Measurements from ENCODE around the gene NRL.
"Not testable (repeated sequence)": the region's sequence is repeated elsewhere in the genome, so short reads cannot be mapped to it uniquely, and the experiment has no call there.

Gene NRL

GRCh38 chr14:24036169-24036962 lies 78.4 kb downstream of the NRL start:
- DNase-seq (ENCODE audit: low spot score in 2 of 2): peak; percentile 48 to 80
- H3K4me1 Mint-ChIP-seq: peaks cover 13% of the 10 kb centered on the region

DNA sequence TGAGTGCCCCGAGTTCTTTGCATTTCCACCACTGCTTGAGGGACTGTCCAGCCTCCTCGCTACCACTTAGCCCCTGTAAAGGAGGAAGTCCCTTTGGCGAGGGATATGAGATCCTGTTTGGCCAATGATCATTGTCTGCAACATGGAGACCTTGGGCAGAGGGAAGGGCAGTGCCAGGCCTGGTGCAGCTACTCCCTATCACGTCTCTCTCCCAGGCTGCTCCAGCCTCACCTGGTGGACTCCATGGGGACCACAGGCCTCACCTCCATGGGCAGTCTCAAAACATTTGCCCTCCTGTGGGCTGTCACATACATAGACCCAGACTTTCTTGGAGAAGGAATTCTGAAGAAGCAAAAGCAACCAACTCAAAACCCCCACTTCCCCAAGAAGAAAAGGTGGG lies 79.0 kb downstream of the NRL start:
- peaks cover 13% of the 10 kb centered on the region for H3K4me1 Mint-ChIP-seq
- peak overlapping the region; percentile 90 for H3K27ac Mint-ChIP-seq
- H3K36me3 Mint-ChIP-seq; H3K9me3 Mint-ChIP-seq; ATAC-seq; DNase-seq (ENCODE audit: low spot score in 2 of 2): not testable (repeated sequence)
- H3K4me3 Mint-ChIP-seq: peak overlapping the region; percentile 88

More at GRCh38 chr14:24036169-24036962, 78.4 kb downstream of the NRL start:
- H3K27ac Mint-ChIP-seq: peak overlapping the region; percentile 90
- peaks cover 3% of the 10 kb centered on the region for H3K9me3 Mint-ChIP-seq
- peaks cover 7% of the 10 kb centered on the region for H3K36me3 Mint-ChIP-seq
- peak; percentile 86 for ATAC-seq
- peak overlapping the region; percentile 88 for H3K4me3 Mint-ChIP-seq

DNA sequence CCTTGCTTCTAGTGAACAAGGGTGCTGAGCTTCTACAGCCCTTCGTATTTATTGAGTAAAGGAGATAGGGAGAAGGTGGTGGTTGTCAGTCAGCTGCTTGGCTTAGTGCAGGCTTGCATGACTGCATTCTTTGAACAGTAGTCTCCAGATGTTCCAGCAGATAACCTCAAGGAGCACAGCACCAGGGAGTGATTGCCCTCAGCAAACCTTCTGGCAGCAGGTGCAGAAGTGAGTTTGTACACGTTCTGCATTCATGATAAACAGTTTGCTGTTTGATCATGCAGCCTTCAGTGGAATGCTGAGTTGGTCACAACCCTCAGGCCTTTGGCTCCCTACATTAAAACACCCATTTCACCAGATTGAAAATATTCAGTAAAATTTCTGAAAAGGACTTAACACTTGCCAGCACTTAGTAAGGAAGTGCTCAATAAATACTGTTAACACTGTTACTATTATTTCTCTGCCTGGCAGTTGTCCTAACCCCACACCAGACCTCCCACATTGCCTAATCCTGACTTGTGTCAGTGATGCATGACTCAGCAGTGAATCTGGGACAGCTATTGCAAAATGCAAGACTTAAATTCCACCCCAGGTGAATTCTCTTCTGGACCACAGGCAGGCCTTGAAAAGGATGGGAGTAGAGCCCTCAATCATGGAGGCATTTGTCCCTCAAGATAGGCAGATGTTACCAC lies 81.9 kb downstream of the NRL start:
- Mint-ChIP-seq H3K27ac (no peak overlapping the region), H3K36me3 (peaks cover 7% of the 10 kb centered on the region), H3K4me1 (peaks cover 13% of the 10 kb centered on the region), H3K9me3 (peaks cover 3% of the 10 kb centered on the region), H3K4me3 (no peak overlapping the region)
- DNase-seq (ENCODE audit: low spot score in 2 of 2) (no peak), ATAC-seq (no peak)

DNA sequence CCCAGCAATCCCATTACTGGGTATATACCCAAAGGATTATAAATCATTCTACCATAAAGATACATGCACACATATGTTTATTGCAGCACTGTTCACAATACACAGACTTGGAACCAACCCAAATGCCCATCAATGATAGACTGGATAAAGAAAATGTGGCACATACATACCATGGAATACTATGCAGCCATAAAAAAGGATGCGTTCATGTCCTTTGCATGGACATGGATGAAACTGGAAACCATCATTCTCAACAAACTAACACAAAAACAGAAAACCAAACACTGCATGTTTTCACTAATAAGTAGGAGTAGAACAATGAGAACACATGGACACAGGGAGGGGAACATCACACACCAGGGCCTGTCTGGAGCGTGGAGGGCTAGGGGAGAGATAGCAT lies 83.4 kb downstream of the NRL start:
- not testable (repeated sequence) for H3K9me3 Mint-ChIP-seq; H3K27ac Mint-ChIP-seq; H3K4me1 Mint-ChIP-seq; H3K4me3 Mint-ChIP-seq; ATAC-seq; DNase-seq (ENCODE audit: low spot score in 2 of 2); H3K36me3 Mint-ChIP-seq

DNA sequence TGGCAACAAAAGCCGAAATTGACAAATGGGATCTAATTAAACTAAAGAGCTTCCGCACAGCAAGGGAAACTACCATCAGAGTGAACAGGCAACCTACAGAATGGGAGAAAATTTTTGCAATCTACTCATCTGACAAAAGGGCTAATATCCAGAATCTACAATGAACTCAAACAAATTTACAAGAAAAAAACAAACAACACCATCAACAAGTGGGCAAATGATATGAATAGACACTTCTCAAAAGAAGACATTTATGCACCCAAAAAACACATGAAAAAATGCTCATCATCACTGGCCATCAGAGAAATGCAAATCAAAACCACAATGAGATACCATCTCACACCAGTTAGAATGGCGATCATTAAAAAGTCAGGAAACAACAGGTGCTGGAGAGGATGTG lies 85.1 kb downstream of the NRL start:
- H3K36me3 Mint-ChIP-seq; H3K4me3 Mint-ChIP-seq; H3K9me3 Mint-ChIP-seq; H3K4me1 Mint-ChIP-seq; ATAC-seq; DNase-seq (ENCODE audit: low spot score in 2 of 2); H3K27ac Mint-ChIP-seq: not testable (repeated sequence)

Measured in stimulated activated effector memory CD8-positive, alpha-beta T cell treated with anti-CD3 and anti-CD28 coated beads, Interleukin-12 subunit alpha, Interleukin-12 subunit beta, amount 100 ng/mL, for 72 hours (primary cell).